ENCODE measurements around the gene HECTD4. TPM values are rescaled to one million over a fixed set of nuclear protein-coding genes. Genes with fewer than 3 reads are reported as not detected.

HECTD4 gene
- total RNA-seq, 1 donor, result 37.1 TPM

- DNase-seq (ENCODE audit: low read depth), result no peak
- H3K4me3 ChIP-seq (ENCODE audit: low read depth, low read length), result no peak overlapping the region
- TF ChIP-seq, protein P1, sequence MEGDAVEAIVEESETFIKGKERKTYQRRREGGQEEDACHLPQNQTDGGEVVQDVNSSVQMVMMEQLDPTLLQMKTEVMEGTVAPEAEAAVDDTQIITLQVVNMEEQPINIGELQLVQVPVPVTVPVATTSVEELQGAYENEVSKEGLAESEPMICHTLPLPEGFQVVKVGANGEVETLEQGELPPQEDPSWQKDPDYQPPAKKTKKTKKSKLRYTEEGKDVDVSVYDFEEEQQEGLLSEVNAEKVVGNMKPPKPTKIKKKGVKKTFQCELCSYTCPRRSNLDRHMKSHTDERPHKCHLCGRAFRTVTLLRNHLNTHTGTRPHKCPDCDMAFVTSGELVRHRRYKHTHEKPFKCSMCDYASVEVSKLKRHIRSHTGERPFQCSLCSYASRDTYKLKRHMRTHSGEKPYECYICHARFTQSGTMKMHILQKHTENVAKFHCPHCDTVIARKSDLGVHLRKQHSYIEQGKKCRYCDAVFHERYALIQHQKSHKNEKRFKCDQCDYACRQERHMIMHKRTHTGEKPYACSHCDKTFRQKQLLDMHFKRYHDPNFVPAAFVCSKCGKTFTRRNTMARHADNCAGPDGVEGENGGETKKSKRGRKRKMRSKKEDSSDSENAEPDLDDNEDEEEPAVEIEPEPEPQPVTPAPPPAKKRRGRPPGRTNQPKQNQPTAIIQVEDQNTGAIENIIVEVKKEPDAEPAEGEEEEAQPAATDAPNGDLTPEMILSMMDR (IDR thresholded peaks at IDR 0.05; ENCODE audit: insufficient read depth, low read depth, low read length), result no peak
Observed at GRCh38 chr12:112219195-112219594, 163.0 kb downstream of the HECTD4 start.

DNA sequence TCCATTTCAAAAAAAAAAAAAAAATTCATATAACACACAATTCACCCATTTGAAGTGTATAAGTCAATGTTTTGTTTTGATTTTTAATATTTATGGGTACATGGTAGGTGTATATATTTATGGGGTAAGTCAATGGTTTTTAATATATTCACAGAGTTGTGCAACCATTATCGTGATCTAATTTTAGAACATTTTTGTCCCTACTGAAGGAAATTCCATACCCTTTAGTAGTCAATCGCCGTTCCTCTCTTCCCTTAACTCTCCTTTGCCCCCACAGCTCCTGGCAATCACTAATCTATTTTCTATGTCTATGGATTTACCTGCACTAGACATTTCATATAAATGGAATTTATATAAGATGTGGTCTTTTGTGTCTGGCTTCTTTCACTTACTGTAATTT is 164.1 kb downstream of the HECTD4 start:
- TF ChIP-seq, protein P1 (IDR thresholded peaks at IDR 0.05; ENCODE audit: insufficient read depth, low read depth, low read length), result no peak
- DNase-seq (ENCODE audit: low read depth), result peak; percentile 3
- H3K4me3 ChIP-seq (ENCODE audit: low read depth, low read length), result no peak overlapping the region

DNA sequence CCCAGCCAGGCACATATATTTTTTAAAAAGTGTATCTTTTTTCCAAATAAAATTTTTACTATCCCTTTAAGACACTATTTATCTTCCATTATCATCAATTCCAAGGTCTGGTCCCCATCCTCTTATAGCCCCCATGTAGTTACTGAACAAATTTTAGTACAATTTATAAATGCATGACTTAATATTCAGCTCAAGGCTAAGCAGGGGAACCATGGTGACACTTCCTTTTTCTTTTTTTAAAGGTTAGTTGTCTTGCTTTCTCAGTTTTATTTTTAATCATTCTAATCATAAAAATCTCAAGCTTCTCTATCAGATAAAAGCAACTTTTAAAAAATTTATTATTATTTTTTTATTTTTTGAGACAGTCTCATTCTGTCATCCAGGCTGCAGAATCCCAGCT is 164.6 kb downstream of the HECTD4 start:
- no peak for DNase-seq (ENCODE audit: low read depth)
- H3K4me3 ChIP-seq (ENCODE audit: low read depth, low read length), result no peak overlapping the region
- TF ChIP-seq, protein P1 (IDR thresholded peaks at IDR 0.05; ENCODE audit: insufficient read depth, low read depth, low read length), result no peak

DNA sequence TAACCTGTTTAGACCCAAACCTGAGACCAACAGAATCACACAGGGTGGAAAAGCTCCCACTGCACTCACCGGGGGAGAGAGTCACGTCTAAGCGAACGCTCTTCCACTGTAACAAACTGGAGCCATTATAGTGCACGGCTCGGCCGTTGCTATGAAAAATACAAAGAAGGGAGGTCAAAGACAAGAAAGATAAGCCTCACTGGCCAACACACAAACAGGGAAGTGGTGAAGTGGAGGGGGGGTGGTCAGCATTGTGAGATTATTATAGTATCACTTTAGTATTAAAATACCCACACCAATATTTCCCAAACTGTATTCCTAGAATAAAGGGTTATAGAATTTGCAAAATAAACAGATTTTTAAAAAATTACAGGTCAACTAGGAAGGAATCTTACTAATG is 166.0 kb downstream of the HECTD4 start:
- DNase-seq (ENCODE audit: low read depth), result no peak
- TF ChIP-seq, protein P1 (IDR thresholded peaks at IDR 0.05; ENCODE audit: insufficient read depth, low read depth, low read length), result no peak
- no peak overlapping the region for H3K4me3 ChIP-seq (ENCODE audit: low read depth, low read length)

GRCh38 chr12:112214064-112214463 is 168.2 kb downstream of the HECTD4 start:
- no peak for DNase-seq (ENCODE audit: low read depth)
- TF ChIP-seq, protein P1 (IDR thresholded peaks at IDR 0.05; ENCODE audit: insufficient read depth, low read depth, low read length), result no peak
- no peak overlapping the region for H3K4me3 ChIP-seq (ENCODE audit: low read depth, low read length)

- DNase-seq (ENCODE audit: low read depth), result no peak
- no peak overlapping the region for H3K4me3 ChIP-seq (ENCODE audit: low read depth, low read length)
- TF ChIP-seq, protein P1 (IDR thresholded peaks at IDR 0.05; ENCODE audit: insufficient read depth, low read depth, low read length), result no peak
Observed at GRCh38 chr12:112208301-112208910, 173.8 kb downstream of the HECTD4 start.

- DNase-seq (ENCODE audit: low read depth), result no peak
- TF ChIP-seq, protein P1 (IDR thresholded peaks at IDR 0.05; ENCODE audit: insufficient read depth, low read depth, low read length), result no peak
- no peak overlapping the region for H3K4me3 ChIP-seq (ENCODE audit: low read depth, low read length)
Observed at GRCh38 chr12:112207397-112207924, 174.8 kb downstream of the HECTD4 start.

All from fibroblast of villous mesenchyme (primary cell).